Panc1 (cell line): ENCODE results near the gene CACFD1. TPM values are rescaled to one million over a fixed set of nuclear protein-coding genes. Genes with fewer than 3 reads are reported as not detected.

ENCODE experiments used
- ATAC-seq: fragments of 200-7000 bp; cut with Tn5 transposase; 2 replicates; pipeline ENCODE4 v1.9.1; 2020; ENCODE audit warnings: mild to moderate bottlenecking, moderate library complexity
- BruUV-seq: library from RNA; stranded (reverse); fragments of 400-500 nt; replicated peaks from 2 replicates; lab custom pipeline; 2021; lab: Mats Ljungman, UMichigan
- CTCF ChIA-PET: fragments of 300-600 bp; sonication (Branson Sonifier 250); formaldehyde crosslinking; loops from one replicate; lab custom pipeline; 2022; ENCODE audit warnings: antibody characterized with exemption; lab: Charles Lee
- POLR2A ChIA-PET: fragments of 300-600 bp; sonication (Branson Sonifier 250); formaldehyde crosslinking; loops from one replicate; lab custom pipeline; 2022; ENCODE audit warnings: antibody characterized with exemption; lab: Charles Lee
- DNase-seq: peaks from one replicate; pipeline ENCODE4 v3.0.0-alpha.2; 2010; ENCODE audit warnings: low read depth, low spot score
- H3K27ac ChIP-seq: 2 replicates; pipeline ENCODE4 v1.5.1; 2011; ENCODE audit warnings: mild to moderate bottlenecking, low read length, inconsistent platforms
- H3K27me3 ChIP-seq: fragments of 200-500 bp; sonication (Bioruptor generic); 2 replicates; pipeline ENCODE4 v1.6.0; 2014; ENCODE audit warnings: low read length, inconsistent platforms; ENCODE audit not compliant: control insufficient read depth, insufficient read depth
- H3K36me3 ChIP-seq: fragments of 200-500 bp; sonication (Bioruptor generic); 2 replicates; pipeline ENCODE4 v1.5.1; 2014; ENCODE audit warnings: inconsistent platforms, mild to moderate bottlenecking, low read length, moderate library complexity; ENCODE audit not compliant: control insufficient read depth, insufficient read depth
- H3K4me1 ChIP-seq: 2 replicates; pipeline ENCODE4 v1.5.1; 2011; ENCODE audit warnings: inconsistent platforms, mild to moderate bottlenecking, low read length, moderate library complexity; ENCODE audit not compliant: control insufficient read depth, insufficient read depth
- H3K4me3 ChIP-seq, 2 experiments: 2 replicates each; pipeline ENCODE4 v1.5.1; 2011 to 2012; ENCODE audit warnings: low read depth in 2 of 2, low read length in 2 of 2, mild to moderate bottlenecking in 2 of 2, inconsistent platforms in 1 of 2, moderate library complexity in 1 of 2
- H3K9me3 ChIP-seq: fragments of 200-500 bp; sonication (Bioruptor generic); 2 replicates; pipeline ENCODE4 v1.5.1; 2014; ENCODE audit warnings: low read depth, mild to moderate bottlenecking, inconsistent platforms, low read length, moderate library complexity; ENCODE audit not compliant: control insufficient read depth, insufficient read depth
- POLR2AphosphoS5 ChIP-seq: IDR thresholded peaks from 2 replicates; pipeline ENCODE4 v1.6.1; 2012; ENCODE audit warnings: mild to moderate bottlenecking, low read depth, low read length, moderate library complexity
- SIN3A ChIP-seq: IDR thresholded peaks from 2 replicates; pipeline ENCODE4 v1.6.1; 2012; ENCODE audit warnings: low read depth, mild to moderate bottlenecking, low read length, moderate library complexity, borderline replicate concordance; ENCODE audit not compliant: insufficient read depth
- TCF7L2 ChIP-seq: IDR thresholded peaks from 2 replicates; pipeline ENCODE4 v1.6.1; 2011; ENCODE audit warnings: mild to moderate bottlenecking, low read depth, low read length, inconsistent platforms
- in situ Hi-C: cut with HindIII; loops from 2 replicates; pipeline ENCODE4 v1.10.0; 2016; ENCODE audit warnings: low sequenced_read_pairs, low pct_unique_long_range_greater_than_20kb
- intact Hi-C: fragments of 100-400 bp; cut with micrococcal nuclease; formaldehyde crosslinking; loops from one replicate; pipeline ENCODE4 v1.10.0; 2022; ENCODE audit not compliant: unreplicated experiment
- total RNA-seq: library from RNA; stranded (reverse); gene quantifications from one replicate; pipeline ENCODE4 v1.2.1, GENCODE V29; 2021; ENCODE audit not compliant: unreplicated experiment
- TF ChIP-seq, protein P1 (sequence below): fragments of 450-650 bp; IDR thresholded peaks from 2 replicates; pipeline ENCODE4 v1.5.1; 2017; ENCODE audit warnings: mild to moderate bottlenecking
- TF ChIP-seq, protein P2 (sequence below), 2 experiments: IDR thresholded peaks; 2 replicates each; pipeline ENCODE4 v1.6.1; 2011 to 2012; ENCODE audit warnings: low read depth in 2 of 2, control low read depth in 1 of 2, low read length in 1 of 2, mild to moderate bottlenecking in 1 of 2, moderate library complexity in 1 of 2; ENCODE audit not compliant: insufficient read depth in 1 of 2

The CACFD1 gene
- total RNA-seq, 1 experiment from 2014 or later, result 13.9 TPM

DNA sequence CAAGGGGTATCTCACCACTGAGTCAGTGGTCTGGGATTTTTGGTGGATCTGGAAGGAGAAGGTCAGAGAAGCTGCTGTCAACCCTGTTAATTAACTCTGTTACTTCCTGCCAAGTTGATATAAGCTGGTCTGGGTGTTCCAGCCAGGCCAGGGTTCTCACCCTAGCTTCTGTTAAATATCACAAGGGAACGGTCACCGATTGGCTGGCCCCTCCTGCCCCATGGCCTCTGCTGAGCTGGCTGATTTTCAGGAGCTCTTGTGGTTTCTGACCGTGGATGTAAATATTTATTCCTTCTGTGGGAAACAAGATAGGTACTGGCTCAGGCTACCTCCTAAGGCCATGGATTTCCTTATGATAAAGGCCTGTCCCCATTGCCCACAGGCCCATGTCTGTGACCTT, 36.6 kb upstream of the CACFD1 start:
- no TSS peak for BruUV-seq
- DNase-seq (no peak), ATAC-seq (no peak)
- H3K4me1 ChIP-seq, result peaks cover 6% of the 10 kb centered on the region; the same call in 1 of the 2 replicates
- H3K4me3 ChIP-seq, result no peak overlapping the region
- H3K9me3 ChIP-seq, result no peaks in the 10 kb centered on the region
- no peak overlapping the region for H3K27ac ChIP-seq
- intact Hi-C loops (no loop called here), in situ Hi-C loops (no loop called here)
- POLR2A ChIA-PET, result no interaction called here
- TF ChIP-seq, protein P1, sequence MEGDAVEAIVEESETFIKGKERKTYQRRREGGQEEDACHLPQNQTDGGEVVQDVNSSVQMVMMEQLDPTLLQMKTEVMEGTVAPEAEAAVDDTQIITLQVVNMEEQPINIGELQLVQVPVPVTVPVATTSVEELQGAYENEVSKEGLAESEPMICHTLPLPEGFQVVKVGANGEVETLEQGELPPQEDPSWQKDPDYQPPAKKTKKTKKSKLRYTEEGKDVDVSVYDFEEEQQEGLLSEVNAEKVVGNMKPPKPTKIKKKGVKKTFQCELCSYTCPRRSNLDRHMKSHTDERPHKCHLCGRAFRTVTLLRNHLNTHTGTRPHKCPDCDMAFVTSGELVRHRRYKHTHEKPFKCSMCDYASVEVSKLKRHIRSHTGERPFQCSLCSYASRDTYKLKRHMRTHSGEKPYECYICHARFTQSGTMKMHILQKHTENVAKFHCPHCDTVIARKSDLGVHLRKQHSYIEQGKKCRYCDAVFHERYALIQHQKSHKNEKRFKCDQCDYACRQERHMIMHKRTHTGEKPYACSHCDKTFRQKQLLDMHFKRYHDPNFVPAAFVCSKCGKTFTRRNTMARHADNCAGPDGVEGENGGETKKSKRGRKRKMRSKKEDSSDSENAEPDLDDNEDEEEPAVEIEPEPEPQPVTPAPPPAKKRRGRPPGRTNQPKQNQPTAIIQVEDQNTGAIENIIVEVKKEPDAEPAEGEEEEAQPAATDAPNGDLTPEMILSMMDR, result no peak
- TF ChIP-seq POLR2AphosphoS5 (no peak), SIN3A (no peak), TCF7L2 (no peak)
- TF ChIP-seq, protein P2, sequence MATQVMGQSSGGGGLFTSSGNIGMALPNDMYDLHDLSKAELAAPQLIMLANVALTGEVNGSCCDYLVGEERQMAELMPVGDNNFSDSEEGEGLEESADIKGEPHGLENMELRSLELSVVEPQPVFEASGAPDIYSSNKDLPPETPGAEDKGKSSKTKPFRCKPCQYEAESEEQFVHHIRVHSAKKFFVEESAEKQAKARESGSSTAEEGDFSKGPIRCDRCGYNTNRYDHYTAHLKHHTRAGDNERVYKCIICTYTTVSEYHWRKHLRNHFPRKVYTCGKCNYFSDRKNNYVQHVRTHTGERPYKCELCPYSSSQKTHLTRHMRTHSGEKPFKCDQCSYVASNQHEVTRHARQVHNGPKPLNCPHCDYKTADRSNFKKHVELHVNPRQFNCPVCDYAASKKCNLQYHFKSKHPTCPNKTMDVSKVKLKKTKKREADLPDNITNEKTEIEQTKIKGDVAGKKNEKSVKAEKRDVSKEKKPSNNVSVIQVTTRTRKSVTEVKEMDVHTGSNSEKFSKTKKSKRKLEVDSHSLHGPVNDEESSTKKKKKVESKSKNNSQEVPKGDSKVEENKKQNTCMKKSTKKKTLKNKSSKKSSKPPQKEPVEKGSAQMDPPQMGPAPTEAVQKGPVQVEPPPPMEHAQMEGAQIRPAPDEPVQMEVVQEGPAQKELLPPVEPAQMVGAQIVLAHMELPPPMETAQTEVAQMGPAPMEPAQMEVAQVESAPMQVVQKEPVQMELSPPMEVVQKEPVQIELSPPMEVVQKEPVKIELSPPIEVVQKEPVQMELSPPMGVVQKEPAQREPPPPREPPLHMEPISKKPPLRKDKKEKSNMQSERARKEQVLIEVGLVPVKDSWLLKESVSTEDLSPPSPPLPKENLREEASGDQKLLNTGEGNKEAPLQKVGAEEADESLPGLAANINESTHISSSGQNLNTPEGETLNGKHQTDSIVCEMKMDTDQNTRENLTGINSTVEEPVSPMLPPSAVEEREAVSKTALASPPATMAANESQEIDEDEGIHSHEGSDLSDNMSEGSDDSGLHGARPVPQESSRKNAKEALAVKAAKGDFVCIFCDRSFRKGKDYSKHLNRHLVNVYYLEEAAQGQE (IDR thresholded peaks at IDR 0.05; ENCODE audit: insufficient read depth in 1 of 2, low read depth in 2 of 2, low read length in 1 of 2), result no peak
- H3K27me3 ChIP-seq, result no peaks in the 10 kb centered on the region
- H3K36me3 ChIP-seq, result no peaks in the 10 kb centered on the region; the same call in 1 of the 2 replicates
- CTCF ChIA-PET, result interaction anchor here (1.1 kb wide), 1 partner anchor 36 kb away, joined by 3 read pairs; the partner anchor contains the start of gene CACFD1

DNA sequence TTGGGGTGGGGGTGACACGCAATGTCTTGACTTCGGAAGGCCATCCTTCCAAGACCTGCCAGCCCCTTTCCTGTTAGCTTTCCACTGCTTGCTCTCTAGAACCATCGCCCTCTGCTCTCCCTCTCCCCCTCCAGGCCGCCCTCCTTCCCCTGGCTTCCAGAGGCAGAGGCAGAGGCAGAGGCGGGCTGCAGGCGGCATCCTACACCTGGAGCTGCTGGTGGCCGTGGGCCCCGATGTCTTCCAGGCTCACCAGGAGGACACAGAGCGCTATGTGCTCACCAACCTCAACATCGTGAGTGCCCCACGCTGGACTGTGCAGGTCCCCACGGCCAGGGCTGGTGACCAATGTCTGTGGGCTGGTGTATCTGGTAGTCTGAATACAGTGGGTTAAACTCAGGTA, 35.6 kb upstream of the CACFD1 start:
- H3K27ac ChIP-seq, result no peak overlapping the region
- no peak for DNase-seq
- no peaks in the 10 kb centered on the region for H3K27me3 ChIP-seq
- intact Hi-C loops (no loop called here), in situ Hi-C loops (no loop called here)
- H3K4me1 ChIP-seq, result peaks cover 6% of the 10 kb centered on the region; the same call in 1 of the 2 replicates
- CTCF ChIA-PET, result no interaction called here
- no peak for ATAC-seq
- POLR2A ChIA-PET, result no interaction called here
- H3K9me3 ChIP-seq, result no peaks in the 10 kb centered on the region
- BruUV-seq, result no TSS peak
- TF ChIP-seq POLR2AphosphoS5, result no peak
- TF ChIP-seq TCF7L2, result no peak
- no peak for TF ChIP-seq SIN3A
- TF ChIP-seq, protein P2 (IDR thresholded peaks at IDR 0.05; ENCODE audit: insufficient read depth in 1 of 2, low read depth in 2 of 2, low read length in 1 of 2), result no peak
- TF ChIP-seq, protein P1, result no peak
- no peaks in the 10 kb centered on the region for H3K36me3 ChIP-seq
- H3K4me3 ChIP-seq, result no peak overlapping the region
